ENCODE data around the gene EMCN. TPM values are rescaled to one million over a fixed set of nuclear protein-coding genes. Genes with fewer than 3 reads are reported as not detected.

The EMCN gene
- total and polyA plus RNA-seq, 10 of the 15 experiments (the other 5 are each of a cell fraction or from before 2014, with no cell fraction given), result not detected

DNA sequence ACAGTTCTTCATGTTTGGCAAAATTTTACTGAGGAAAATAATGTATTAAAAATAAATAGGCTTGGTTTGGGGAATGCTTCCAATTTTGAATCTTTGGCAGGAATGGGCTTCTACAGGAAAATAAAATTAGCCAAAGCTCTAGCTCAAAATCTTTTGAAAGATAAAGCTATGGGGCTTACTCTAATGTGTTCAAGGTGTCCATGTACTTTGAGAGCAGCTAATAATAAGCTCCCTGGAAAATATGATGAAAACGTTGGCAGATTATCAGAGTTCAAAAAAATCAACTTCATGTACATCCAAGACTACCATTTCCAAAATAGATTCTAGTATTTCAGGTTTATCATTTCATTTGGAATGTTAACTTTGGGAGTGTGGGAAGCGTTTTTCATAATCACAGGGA is 158.4 kb downstream of the EMCN start:
- 0% methylated on average over 2 of the region's 2 CpGs for WGBS (ENCODE audit: insufficient coverage, insufficient replicate concordance, low lambda C conversion rate, missing lambda C conversion rate)
- H4K20me1 ChIP-seq (ENCODE audit: control insufficient read depth, insufficient read depth), result no peaks in the 10 kb centered on the region
- no peak overlapping the region for H3K9ac ChIP-seq (ENCODE audit: control insufficient read depth, insufficient read depth, low read length)
- ChIA-PET POLR2A (no interaction called here), RAD21 (ENCODE audit: unreplicated experiment) (no interaction called here), CTCF (no interaction called here), SMC1A (ENCODE audit: uncharacterized antibody, unreplicated experiment) (no interaction called here)
- no peaks in the 10 kb centered on the region for H3K9me3 ChIP-seq (replicated peaks; ENCODE audit: control insufficient read depth, insufficient read depth, low read length)
- H3K4me2 ChIP-seq (ENCODE audit: control insufficient read depth, insufficient read depth), result no peak overlapping the region
- no peak overlapping the region for H2AFZ ChIP-seq (ENCODE audit: control insufficient read depth, low read depth, low read length)
- H3K79me2 ChIP-seq (ENCODE audit: control insufficient read depth, insufficient read depth, low read length), result no peaks in the 10 kb centered on the region
- intact Hi-C loops (cut with micrococcal nuclease; ENCODE audit: unreplicated experiment) (no loop called here), in situ Hi-C loops (cut with MboI) (no loop called here)
- DNase-seq (ENCODE audit: low read depth, low spot score) (no peak), ATAC-seq (no peak), FAIRE-seq (no peak)
- H3K4me1 ChIP-seq (ENCODE audit: control insufficient read depth, insufficient read depth, low read length), result no peaks in the 10 kb centered on the region
- TF ChIP-seq ZNF217 (IDR thresholded peaks at IDR 0.05), result no peak
- no peak overlapping the region for H3K4me3 ChIP-seq
- no peaks in the 10 kb centered on the region for H3K27me3 ChIP-seq (replicated peaks in 1 of 2; ENCODE audit: control insufficient read depth in 2 of 2, insufficient read depth in 2 of 2, low read length in 1 of 2)
- no peaks in the 10 kb centered on the region for H3K36me3 ChIP-seq (ENCODE audit: control insufficient read depth in 2 of 2, insufficient read depth in 2 of 2, low read length in 1 of 2)
- no peak overlapping the region for H3K27ac ChIP-seq (ENCODE audit: control insufficient read depth, insufficient read depth)
- no TSS peak for BruUV-seq (replicated peaks)

DNA sequence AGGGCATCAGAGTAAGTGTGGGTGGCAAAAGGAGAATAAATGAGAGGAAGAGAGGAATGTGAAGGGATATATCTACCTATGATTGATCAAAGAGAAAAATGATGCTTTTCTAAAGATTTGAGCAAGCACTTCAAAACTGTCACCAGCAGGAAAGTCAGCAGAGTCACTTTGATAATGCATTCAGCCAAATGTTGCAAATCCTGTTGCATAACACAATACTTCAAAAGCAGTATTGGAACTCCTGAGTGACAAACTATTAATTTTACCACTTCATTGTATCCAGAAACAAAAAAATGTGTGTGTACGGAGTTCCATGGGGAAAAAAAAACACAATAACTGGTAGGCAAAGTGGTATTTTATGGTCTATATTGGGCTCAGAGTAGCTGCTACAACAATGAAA is 160.3 kb downstream of the EMCN start:
- RAD21 ChIA-PET (ENCODE audit: unreplicated experiment), result no interaction called here
- FAIRE-seq (no peak), DNase-seq (ENCODE audit: low read depth, low spot score) (no peak), ATAC-seq (no peak)
- SMC1A ChIA-PET (ENCODE audit: uncharacterized antibody, unreplicated experiment), result no interaction called here
- CTCF ChIA-PET, result no interaction called here
- Histone ChIP-seq H3K79me2 (ENCODE audit: control insufficient read depth, insufficient read depth, low read length) (no peaks in the 10 kb centered on the region), H3K9ac (ENCODE audit: control insufficient read depth, insufficient read depth, low read length) (no peak overlapping the region), H3K27me3 (replicated peaks in 1 of 2; ENCODE audit: control insufficient read depth in 2 of 2, insufficient read depth in 2 of 2, low read length in 1 of 2) (no peaks in the 10 kb centered on the region), H3K4me3 (no peak overlapping the region), H3K9me3 (replicated peaks; ENCODE audit: control insufficient read depth, insufficient read depth, low read length) (no peaks in the 10 kb centered on the region), H3K27ac (ENCODE audit: control insufficient read depth, insufficient read depth) (no peak overlapping the region), H4K20me1 (ENCODE audit: control insufficient read depth, insufficient read depth) (no peaks in the 10 kb centered on the region), H2AFZ (ENCODE audit: control insufficient read depth, low read depth, low read length) (no peak overlapping the region), H3K4me2 (ENCODE audit: control insufficient read depth, insufficient read depth) (no peak overlapping the region), H3K36me3 (ENCODE audit: control insufficient read depth in 2 of 2, insufficient read depth in 2 of 2, low read length in 1 of 2) (no peaks in the 10 kb centered on the region), H3K4me1 (ENCODE audit: control insufficient read depth, insufficient read depth, low read length) (no peaks in the 10 kb centered on the region)
- in situ Hi-C loops (cut with MboI) (no loop called here), intact Hi-C loops (cut with micrococcal nuclease; ENCODE audit: unreplicated experiment) (no loop called here)
- POLR2A ChIA-PET, result no interaction called here
- no TSS peak for BruUV-seq (replicated peaks)
- WGBS (ENCODE audit: insufficient coverage, insufficient replicate concordance, low lambda C conversion rate, missing lambda C conversion rate), result 0% methylated on average over 1 of the region's 1 CpG
- no peak for TF ChIP-seq CHD2 (IDR thresholded peaks at IDR 0.05; ENCODE audit: borderline replicate concordance, low read depth, low read length)
- TF ChIP-seq SIX5 (IDR thresholded peaks at IDR 0.05; ENCODE audit: low read depth, low read length, severe bottlenecking), result no peak
- TF ChIP-seq, protein P1, sequence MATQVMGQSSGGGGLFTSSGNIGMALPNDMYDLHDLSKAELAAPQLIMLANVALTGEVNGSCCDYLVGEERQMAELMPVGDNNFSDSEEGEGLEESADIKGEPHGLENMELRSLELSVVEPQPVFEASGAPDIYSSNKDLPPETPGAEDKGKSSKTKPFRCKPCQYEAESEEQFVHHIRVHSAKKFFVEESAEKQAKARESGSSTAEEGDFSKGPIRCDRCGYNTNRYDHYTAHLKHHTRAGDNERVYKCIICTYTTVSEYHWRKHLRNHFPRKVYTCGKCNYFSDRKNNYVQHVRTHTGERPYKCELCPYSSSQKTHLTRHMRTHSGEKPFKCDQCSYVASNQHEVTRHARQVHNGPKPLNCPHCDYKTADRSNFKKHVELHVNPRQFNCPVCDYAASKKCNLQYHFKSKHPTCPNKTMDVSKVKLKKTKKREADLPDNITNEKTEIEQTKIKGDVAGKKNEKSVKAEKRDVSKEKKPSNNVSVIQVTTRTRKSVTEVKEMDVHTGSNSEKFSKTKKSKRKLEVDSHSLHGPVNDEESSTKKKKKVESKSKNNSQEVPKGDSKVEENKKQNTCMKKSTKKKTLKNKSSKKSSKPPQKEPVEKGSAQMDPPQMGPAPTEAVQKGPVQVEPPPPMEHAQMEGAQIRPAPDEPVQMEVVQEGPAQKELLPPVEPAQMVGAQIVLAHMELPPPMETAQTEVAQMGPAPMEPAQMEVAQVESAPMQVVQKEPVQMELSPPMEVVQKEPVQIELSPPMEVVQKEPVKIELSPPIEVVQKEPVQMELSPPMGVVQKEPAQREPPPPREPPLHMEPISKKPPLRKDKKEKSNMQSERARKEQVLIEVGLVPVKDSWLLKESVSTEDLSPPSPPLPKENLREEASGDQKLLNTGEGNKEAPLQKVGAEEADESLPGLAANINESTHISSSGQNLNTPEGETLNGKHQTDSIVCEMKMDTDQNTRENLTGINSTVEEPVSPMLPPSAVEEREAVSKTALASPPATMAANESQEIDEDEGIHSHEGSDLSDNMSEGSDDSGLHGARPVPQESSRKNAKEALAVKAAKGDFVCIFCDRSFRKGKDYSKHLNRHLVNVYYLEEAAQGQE (IDR thresholded peaks at IDR 0.05; ENCODE audit: low read depth, low read length), result no peak
- TF ChIP-seq CEBPB (IDR thresholded peaks at IDR 0.05; ENCODE audit: borderline replicate concordance in 1 of 2, low read depth in 2 of 2, low read length in 2 of 2), result no peak
- TF ChIP-seq NR2C2 (IDR thresholded peaks at IDR 0.05; ENCODE audit: borderline replicate concordance, control insufficient read depth, insufficient read length, low read depth), result no peak
- TF ChIP-seq, protein P2, sequence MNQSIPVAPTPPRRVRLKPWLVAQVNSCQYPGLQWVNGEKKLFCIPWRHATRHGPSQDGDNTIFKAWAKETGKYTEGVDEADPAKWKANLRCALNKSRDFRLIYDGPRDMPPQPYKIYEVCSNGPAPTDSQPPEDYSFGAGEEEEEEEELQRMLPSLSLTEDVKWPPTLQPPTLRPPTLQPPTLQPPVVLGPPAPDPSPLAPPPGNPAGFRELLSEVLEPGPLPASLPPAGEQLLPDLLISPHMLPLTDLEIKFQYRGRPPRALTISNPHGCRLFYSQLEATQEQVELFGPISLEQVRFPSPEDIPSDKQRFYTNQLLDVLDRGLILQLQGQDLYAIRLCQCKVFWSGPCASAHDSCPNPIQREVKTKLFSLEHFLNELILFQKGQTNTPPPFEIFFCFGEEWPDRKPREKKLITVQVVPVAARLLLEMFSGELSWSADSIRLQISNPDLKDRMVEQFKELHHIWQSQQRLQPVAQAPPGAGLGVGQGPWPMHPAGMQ (IDR thresholded peaks at IDR 0.05; ENCODE audit: borderline replicate concordance), result no peak
- no peak for TF ChIP-seq TCF12 (IDR thresholded peaks at IDR 0.05; ENCODE audit: low read depth, low read length)
- no peak for TF ChIP-seq SMAD5 (IDR thresholded peaks at IDR 0.05; ENCODE audit: low read depth)
- TF ChIP-seq, protein P3, sequence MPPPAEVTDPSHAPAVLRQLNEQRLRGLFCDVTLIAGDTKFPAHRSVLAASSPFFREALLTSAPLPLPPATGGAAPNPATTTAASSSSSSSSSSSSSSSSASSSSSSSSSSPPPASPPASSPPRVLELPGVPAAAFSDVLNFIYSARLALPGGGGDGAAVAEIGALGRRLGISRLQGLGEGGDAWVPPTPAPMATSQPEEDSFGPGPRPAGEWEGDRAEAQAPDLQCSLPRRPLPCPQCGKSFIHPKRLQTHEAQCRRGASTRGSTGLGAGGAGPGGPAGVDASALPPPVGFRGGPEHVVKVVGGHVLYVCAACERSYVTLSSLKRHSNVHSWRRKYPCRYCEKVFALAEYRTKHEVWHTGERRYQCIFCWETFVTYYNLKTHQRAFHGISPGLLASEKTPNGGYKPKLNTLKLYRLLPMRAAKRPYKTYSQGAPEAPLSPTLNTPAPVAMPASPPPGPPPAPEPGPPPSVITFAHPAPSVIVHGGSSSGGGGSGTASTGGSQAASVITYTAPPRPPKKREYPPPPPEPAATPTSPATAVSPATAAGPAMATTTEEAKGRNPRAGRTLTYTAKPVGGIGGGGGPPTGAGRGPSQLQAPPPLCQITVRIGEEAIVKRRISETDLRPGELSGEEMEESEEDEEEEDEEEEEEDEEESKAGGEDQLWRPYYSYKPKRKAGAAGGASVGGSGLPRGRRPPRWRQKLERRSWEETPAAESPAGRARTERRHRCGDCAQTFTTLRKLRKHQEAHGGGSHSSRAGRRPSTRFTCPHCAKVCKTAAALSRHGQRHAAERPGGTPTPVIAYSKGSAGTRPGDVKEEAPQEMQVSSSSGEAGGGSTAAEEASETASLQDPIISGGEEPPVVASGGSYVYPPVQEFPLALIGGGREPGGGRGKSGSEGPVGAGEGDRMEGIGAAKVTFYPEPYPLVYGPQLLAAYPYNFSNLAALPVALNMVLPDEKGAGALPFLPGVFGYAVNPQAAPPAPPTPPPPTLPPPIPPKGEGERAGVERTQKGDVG (CRISPR knock-in tag; IDR thresholded peaks at IDR 0.05), result no peak
